Hematopoietic multipotent progenitor cell treated with erythropoietin and hydrocortisone succinate and interleukin-3 and kit ligand, for 4 days (in vitro differentiated cells): ENCODE results near the gene CAPN9.

Experiments
- DNase-seq: peaks from one replicate; pipeline ENCODE4 v3.0.0-alpha.2; 2015

The CAPN9 gene

GRCh38 chr1:230800891-230801840, 54.0 kb downstream of the CAPN9 start:
- DNase-seq = no peak

GRCh38 chr1:230804396-230804795, 57.2 kb downstream of the CAPN9 start:
- DNase-seq = no peak

GRCh38 chr1:230806552-230806951, 59.4 kb downstream of the CAPN9 start:
- DNase-seq = no peak

GRCh38 chr1:230807029-230807428, 59.8 kb downstream of the CAPN9 start:
- DNase-seq = no peak

- DNase-seq = no peak
These were observed 60.5 kb downstream of the CAPN9 start for GRCh38 chr1:230807561-230808280.

GRCh38 chr1:230808281-230808872, 61.2 kb downstream of the CAPN9 start:
- no peak for DNase-seq

- no peak for DNase-seq
These were observed 62.2 kb downstream of the CAPN9 start for GRCh38 chr1:230809256-230809990.

- DNase-seq = no peak
These were observed 65.4 kb downstream of the CAPN9 start for GRCh38 chr1:230812568-230812967.

- DNase-seq = no peak
These were observed 67.9 kb downstream of the CAPN9 start for GRCh38 chr1:230814949-230815692.

- no peak for DNase-seq
These were observed 68.8 kb downstream of the CAPN9 start for GRCh38 chr1:230816018-230816417.

- no peak for DNase-seq
These were observed 71.2 kb downstream of the CAPN9 start for GRCh38 chr1:230818367-230818766.

- DNase-seq = no peak
These were observed 71.7 kb downstream of the CAPN9 start for GRCh38 chr1:230818901-230819300.

- no peak for DNase-seq
These were observed 72.8 kb downstream of the CAPN9 start for GRCh38 chr1:230819976-230820375.

GRCh38 chr1:230820568-230820967, 73.4 kb downstream of the CAPN9 start:
- no peak for DNase-seq

- DNase-seq = no peak
These were observed 74.2 kb downstream of the CAPN9 start for GRCh38 chr1:230821346-230821745.

- no peak for DNase-seq
These were observed 74.9 kb downstream of the CAPN9 start for GRCh38 chr1:230822092-230822581.

GRCh38 chr1:230823426-230823825, 76.2 kb downstream of the CAPN9 start:
- no peak for DNase-seq

GRCh38 chr1:230823931-230824381, 76.8 kb downstream of the CAPN9 start:
- DNase-seq = no peak

- DNase-seq = no peak
These were observed 77.3 kb downstream of the CAPN9 start for GRCh38 chr1:230824551-230824918.

- DNase-seq = peak; percentile 37
These were observed 77.9 kb downstream of the CAPN9 start for GRCh38 chr1:230824919-230825721.

- no peak for DNase-seq
These were observed 78.6 kb downstream of the CAPN9 start for GRCh38 chr1:230825761-230826160.
